Erythroblast (primary cell): ENCODE results near the gene THAP3.

Experiments
- GATA1 ChIP-seq: IDR thresholded peaks from 2 replicates; pipeline ENCODE4 v1.6.1; 2011; ENCODE audit warnings: low read depth, mild to moderate bottlenecking, control low read depth, low read length, moderate library complexity
- POLR2A ChIP-seq: IDR thresholded peaks from 2 replicates; pipeline ENCODE4 v1.6.1; 2011; ENCODE audit warnings: mild to moderate bottlenecking, low read length

DNA sequence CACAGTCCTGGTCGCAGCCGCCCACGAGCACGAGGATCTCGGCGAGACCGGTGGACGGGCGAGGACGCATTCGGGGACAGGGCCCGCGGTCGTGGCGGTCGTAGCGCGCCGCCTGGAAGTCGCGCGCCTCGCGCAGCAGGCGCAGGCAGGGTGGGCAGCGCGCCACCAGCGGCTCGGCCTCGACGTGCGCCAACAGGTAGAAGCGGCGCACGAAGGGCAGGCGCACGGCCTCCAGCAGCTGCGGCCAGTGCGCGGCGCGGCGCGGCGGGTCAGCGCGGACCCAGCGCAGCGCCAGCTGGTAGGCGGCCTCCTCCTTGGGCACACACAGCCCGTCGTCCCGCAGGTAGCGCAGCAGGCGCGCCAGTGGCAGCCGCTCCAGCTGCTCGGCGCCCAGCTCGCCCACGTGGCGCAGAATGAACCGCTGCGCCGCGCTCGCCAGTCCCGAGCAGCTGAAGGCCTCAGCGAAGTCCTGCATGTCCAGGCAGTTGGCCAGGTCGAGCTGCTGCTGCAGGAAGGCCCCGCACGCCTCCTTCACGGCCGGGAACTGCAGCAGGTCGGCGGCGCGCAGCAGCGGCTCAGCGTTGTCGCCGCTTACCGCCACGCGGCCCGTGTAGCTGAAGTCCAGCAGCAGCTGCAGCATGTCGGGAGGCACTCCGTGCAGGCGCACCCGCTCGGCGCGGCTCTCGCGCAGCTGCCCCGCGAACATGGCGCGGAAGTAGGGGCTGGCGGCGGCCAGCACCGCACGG lies 22.6 kb upstream of the THAP3 start:
- TF ChIP-seq POLR2A, result no peak
- TF ChIP-seq GATA1, result no peak
